DOHH2 (cell line): Measurements from ENCODE around the gene MUTYH.

Experiments
- H3F3A ChIP-seq: fragments of 200-600 bp; sonication (generic), shearing (Covaris generic); 2 replicates; pipeline ENCODE4 v1.6.0; 2016; ENCODE audit warnings: antibody characterized with exemption, mild to moderate bottlenecking; ENCODE audit not compliant: control insufficient read depth, insufficient read depth
- H3K27ac ChIP-seq: fragments of 200-600 bp; sonication (generic); 2 replicates; pipeline ENCODE4 v1.5.1; 2014; ENCODE audit warnings: low read depth, mild to moderate bottlenecking, low read length, moderate library complexity
- H3K27me3 ChIP-seq: fragments of 200-600 bp; sonication (generic); 2 replicates; pipeline ENCODE4 v1.6.1; 2014; ENCODE audit warnings: mild to moderate bottlenecking, low read length, mixed read lengths; ENCODE audit not compliant: control insufficient read depth
- H3K36me3 ChIP-seq: fragments of 200-600 bp; sonication (generic); 2 replicates; pipeline ENCODE4 v1.6.1; 2014; ENCODE audit warnings: mild to moderate bottlenecking, low read length, moderate library complexity, mixed read lengths; ENCODE audit not compliant: control insufficient read depth
- H3K4me1 ChIP-seq: fragments of 200-600 bp; sonication (generic); 2 replicates; pipeline ENCODE4 v1.6.1; 2014; ENCODE audit warnings: mild to moderate bottlenecking, low read length, mixed read lengths; ENCODE audit not compliant: control insufficient read depth
- H3K4me2 ChIP-seq: fragments of 200-600 bp; sonication (generic); 2 replicates; pipeline ENCODE4 v1.6.0; 2014; ENCODE audit warnings: mild to moderate bottlenecking, low read length, moderate library complexity
- H3K4me3 ChIP-seq: fragments of 200-600 bp; sonication (generic); 2 replicates; pipeline ENCODE4 v1.5.1; 2014; ENCODE audit warnings: mild to moderate bottlenecking, low read length, mixed read lengths
- H3K79me2 ChIP-seq: fragments of 200-600 bp; sonication (generic); 2 replicates; pipeline ENCODE4 v1.6.1; 2014; ENCODE audit warnings: mild to moderate bottlenecking, low read length, mixed read lengths; ENCODE audit not compliant: control insufficient read depth
- H3K9me2 ChIP-seq: fragments of 200-600 bp; sonication (generic); replicated peaks from 2 replicates; pipeline ENCODE4 v1.6.1; 2014; ENCODE audit warnings: mild to moderate bottlenecking, low read length, mixed read lengths; ENCODE audit not compliant: control insufficient read depth
- H3K9me3 ChIP-seq: fragments of 200-600 bp; sonication (generic); 2 replicates; pipeline ENCODE4 v1.6.1; 2014; ENCODE audit warnings: antibody characterized with exemption, low read length, mixed read lengths; ENCODE audit not compliant: control insufficient read depth, insufficient read depth
- H4K20me1 ChIP-seq: fragments of 200-600 bp; sonication (generic); 2 replicates; pipeline ENCODE4 v1.6.0; 2014; ENCODE audit warnings: low read depth, mild to moderate bottlenecking, antibody characterized with exemption, low read length, moderate library complexity; ENCODE audit not compliant: control insufficient read depth, insufficient read depth
- CTCF ChIP-seq: fragments of 200-600 bp; sonication (generic); IDR thresholded peaks from one replicate; pipeline ENCODE4 v1.5.1; 2014; ENCODE audit warnings: antibody characterized with exemption, mild to moderate bottlenecking, low read depth, low read length; ENCODE audit not compliant: poor library complexity, severe bottlenecking
- EZH2phosphoT487 ChIP-seq: fragments of 200-600 bp; sonication (generic); IDR thresholded peaks from 2 replicates; pipeline ENCODE4 v1.6.1; 2017; ENCODE audit warnings: borderline replicate concordance, mild to moderate bottlenecking, antibody characterized with exemption, low read length, moderate library complexity, mixed read lengths

The MUTYH gene

GRCh38 chr1:45348966-45349677 is 8.9 kb upstream of the MUTYH start:
- no peaks in the 10 kb centered on the region for H4K20me1 ChIP-seq
- H3K9me2 ChIP-seq: no peaks in the 10 kb centered on the region
- peaks cover 7% of the 10 kb centered on the region for H3K4me1 ChIP-seq
- H3K27me3 ChIP-seq: no peaks in the 10 kb centered on the region
- H3K27ac ChIP-seq: no peak overlapping the region
- no peak overlapping the region for H3K4me3 ChIP-seq
- peaks cover 9% of the 10 kb centered on the region; the same call in 1 of the 2 replicates for H3F3A ChIP-seq
- H3K79me2 ChIP-seq: no peaks in the 10 kb centered on the region
- H3K9me3 ChIP-seq: no peaks in the 10 kb centered on the region
- TF ChIP-seq CTCF: no peak
- TF ChIP-seq EZH2phosphoT487: no peak
- no peak overlapping the region for H3K4me2 ChIP-seq
- peaks cover 26% of the 10 kb centered on the region for H3K36me3 ChIP-seq

DNA sequence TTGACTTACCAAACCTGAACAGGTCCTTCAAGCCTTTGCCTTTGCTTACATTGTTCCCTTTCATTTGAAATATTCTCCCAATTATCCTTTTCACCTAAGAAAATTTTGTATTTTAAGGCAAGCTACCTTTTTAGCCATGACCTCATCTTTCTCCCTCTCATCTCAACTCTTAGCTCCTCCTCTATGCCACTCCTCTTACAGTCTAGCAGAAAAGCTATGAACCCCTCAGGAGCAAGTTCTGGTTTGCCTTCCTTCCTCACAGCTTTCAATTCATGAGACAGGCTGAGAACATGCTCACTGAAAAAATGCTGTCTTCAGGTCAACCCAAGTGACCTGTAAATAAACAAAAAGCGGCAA is 8.3 kb upstream of the MUTYH start:
- Histone ChIP-seq H4K20me1 (no peaks in the 10 kb centered on the region), H3F3A (peaks cover 9% of the 10 kb centered on the region; the same call in 1 of the 2 replicates), H3K27ac (no peak overlapping the region), H3K9me2 (no peaks in the 10 kb centered on the region), H3K9me3 (no peaks in the 10 kb centered on the region), H3K4me2 (no peak overlapping the region), H3K27me3 (no peaks in the 10 kb centered on the region), H3K36me3 (peaks cover 32% of the 10 kb centered on the region), H3K4me3 (no peak overlapping the region), H3K4me1 (peaks cover 2% of the 10 kb centered on the region), H3K79me2 (no peaks in the 10 kb centered on the region)
- no peak for TF ChIP-seq EZH2phosphoT487
- no peak for TF ChIP-seq CTCF

DNA sequence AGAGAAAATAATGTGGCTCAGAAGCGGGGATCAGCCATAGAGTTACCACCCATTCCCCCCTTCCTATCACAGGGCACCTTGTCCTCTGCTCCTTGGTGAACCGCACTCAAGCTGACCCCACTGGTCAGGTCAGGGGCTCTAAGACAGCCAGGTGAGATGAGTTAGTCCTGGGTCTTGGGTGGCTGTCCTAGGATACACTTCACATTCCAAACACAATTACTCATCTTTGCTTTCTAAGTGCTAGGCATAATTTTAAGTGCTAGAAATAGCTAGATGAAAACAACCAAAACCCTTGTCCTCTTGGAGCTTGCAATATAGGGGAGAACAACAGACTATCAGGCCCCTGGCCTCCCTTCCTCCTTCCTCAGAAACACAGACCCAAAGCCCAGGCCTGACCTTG is 7.8 kb upstream of the MUTYH start:
- Histone ChIP-seq H3K27ac (no peak overlapping the region), H4K20me1 (no peaks in the 10 kb centered on the region), H3F3A (peaks cover 9% of the 10 kb centered on the region; the same call in 1 of the 2 replicates), H3K4me1 (no peaks in the 10 kb centered on the region), H3K4me2 (no peak overlapping the region), H3K79me2 (peaks cover 2% of the 10 kb centered on the region; the same call in 1 of the 2 replicates), H3K4me3 (no peak overlapping the region), H3K36me3 (peaks cover 37% of the 10 kb centered on the region), H3K9me3 (no peaks in the 10 kb centered on the region), H3K27me3 (no peaks in the 10 kb centered on the region), H3K9me2 (no peaks in the 10 kb centered on the region)
- TF ChIP-seq CTCF (no peak), EZH2phosphoT487 (no peak)
